ENCODE data around the gene PREX1.

Gene PREX1

GRCh38 chr20:48585061-48585870 is 242.5 kb downstream of the PREX1 start:
- DNase-seq (ENCODE audit: low spot score): no peak
- CTCF ChIA-PET: interaction anchor here (0.5 to 0.8 kb wide), 3 partner anchors 17 to 95 kb away, joined by 3 to 5 read pairs (median 4); no protein-coding TSS in a partner anchor
- H3K27ac ChIP-seq: no peak overlapping the region
- no peak for TF ChIP-seq CTCF (conservative IDR thresholded peaks at IDR 0.05; ENCODE audit: low read depth)
- POLR2A ChIA-PET (ENCODE audit: low non-redundant PET): no interaction called here

GRCh38 chr20:48584391-48585060 is 243.3 kb downstream of the PREX1 start:
- CTCF ChIA-PET: interaction anchor here (0.5 to 0.8 kb wide), 3 partner anchors 34 to 94 kb away, joined by 3 to 4 read pairs (median 3); no protein-coding TSS in a partner anchor
- TF ChIP-seq CTCF (conservative IDR thresholded peaks at IDR 0.05; ENCODE audit: low read depth): no peak
- no peak for DNase-seq (ENCODE audit: low spot score)
- POLR2A ChIA-PET (ENCODE audit: low non-redundant PET): no interaction called here
- no peak overlapping the region for H3K27ac ChIP-seq

- H3K27ac ChIP-seq: no peak overlapping the region
- TF ChIP-seq CTCF (conservative IDR thresholded peaks at IDR 0.05; ENCODE audit: low read depth): no peak
- POLR2A ChIA-PET (ENCODE audit: low non-redundant PET): no interaction called here
- DNase-seq (ENCODE audit: low spot score): no peak
- CTCF ChIA-PET: interaction anchor here (0.6 to 2.3 kb wide), 2 partner anchors 33 to 37 kb away, joined by 3 to 10 read pairs; no protein-coding TSS in a partner anchor
These were observed 244.0 kb downstream of the PREX1 start for GRCh38 chr20:48583801-48584200.

- CTCF ChIA-PET: interaction anchor here (0.8 to 2.3 kb wide), 2 partner anchors 38 to 67 kb away, joined by 3 to 10 read pairs; no protein-coding TSS in a partner anchor
- TF ChIP-seq CTCF (conservative IDR thresholded peaks at IDR 0.05; ENCODE audit: low read depth): no peak
These were observed 244.6 kb downstream of the PREX1 start for GRCh38 chr20:48583171-48583570.

GRCh38 chr20:48582673-48582985 is 245.2 kb downstream of the PREX1 start:
- no peak for TF ChIP-seq CTCF (conservative IDR thresholded peaks at IDR 0.05; ENCODE audit: low read depth)
- ChIA-PET CTCF (interaction anchor here (0.7 to 2.3 kb wide), 4 partner anchors 9 to 66 kb away, joined by 3 to 10 read pairs (median 4); no protein-coding TSS in a partner anchor), POLR2A (ENCODE audit: low non-redundant PET) (no interaction called here)
- H3K27ac ChIP-seq: no peak overlapping the region
- DNase-seq (ENCODE audit: low spot score): no peak

More at GRCh38 chr20:48583171-48583570, 244.6 kb downstream of the PREX1 start:
- POLR2A ChIA-PET (ENCODE audit: low non-redundant PET): no interaction called here
- no peak for DNase-seq (ENCODE audit: low spot score)
- no peak overlapping the region for H3K27ac ChIP-seq

GRCh38 chr20:48581167-48581566 is 246.6 kb downstream of the PREX1 start:
- ChIA-PET POLR2A (ENCODE audit: low non-redundant PET) (no interaction called here), CTCF (interaction anchor here (0.6 kb wide), 1 partner anchor 39 kb away, joined by 3 read pairs; no protein-coding TSS in a partner anchor)
- no peak for DNase-seq (ENCODE audit: low spot score)
- no peak overlapping the region for H3K27ac ChIP-seq
- TF ChIP-seq CTCF (conservative IDR thresholded peaks at IDR 0.05; ENCODE audit: low read depth): no peak
